Measurements from ENCODE around the gene PI4KA. TPM values are rescaled to one million over a fixed set of nuclear protein-coding genes. Genes with fewer than 3 reads are reported as not detected.
"Not testable (repeated sequence)": the region's sequence is repeated elsewhere in the genome, so short reads cannot be mapped to it uniquely, and the experiment has no call there.

The PI4KA gene
- polyA plus RNA-seq, 4 donors, result 54.0 to 73.4 (median 63.3) TPM

GRCh38 chr22:20732431-20732830 lies 126.2 kb downstream of the PI4KA start:
- not testable (repeated sequence) for DNase-seq (ENCODE audit: low read depth in 4 of 4, low spot score in 3 of 4)

GRCh38 chr22:20729194-20729593 lies 129.4 kb downstream of the PI4KA start:
- DNase-seq (ENCODE audit: low read depth in 4 of 4, low spot score in 3 of 4), result no peak

- DNase-seq (ENCODE audit: low read depth in 4 of 4, low spot score in 3 of 4), result no peak
These were observed 130.0 kb downstream of the PI4KA start for GRCh38 chr22:20728523-20729190.

GRCh38 chr22:20727118-20728015 lies 131.2 kb downstream of the PI4KA start:
- DNase-seq (ENCODE audit: low read depth in 4 of 4, low spot score in 3 of 4), result no peak

- DNase-seq (ENCODE audit: low read depth in 4 of 4, low spot score in 3 of 4), result no peak
These were observed 132.5 kb downstream of the PI4KA start for GRCh38 chr22:20725987-20726558.

GRCh38 chr22:20724676-20725454 lies 133.7 kb downstream of the PI4KA start:
- no peak for DNase-seq (ENCODE audit: low read depth in 4 of 4, low spot score in 3 of 4)

- no peak for DNase-seq (ENCODE audit: low read depth in 4 of 4, low spot score in 3 of 4)
These were observed 137.0 kb downstream of the PI4KA start for GRCh38 chr22:20721409-20722218.

- DNase-seq (ENCODE audit: low read depth in 4 of 4, low spot score in 3 of 4), result no peak
These were observed 137.8 kb downstream of the PI4KA start for GRCh38 chr22:20720692-20721408.

- not testable (repeated sequence) for DNase-seq (ENCODE audit: low read depth in 4 of 4, low spot score in 3 of 4)
These were observed 139.9 kb downstream of the PI4KA start for GRCh38 chr22:20718727-20719126.

- not testable (repeated sequence) for DNase-seq (ENCODE audit: low read depth in 4 of 4, low spot score in 3 of 4)
These were observed 140.6 kb downstream of the PI4KA start for GRCh38 chr22:20717981-20718380.

GRCh38 chr22:20717213-20717866 lies 141.3 kb downstream of the PI4KA start:
- not testable (repeated sequence) for DNase-seq (ENCODE audit: low read depth in 4 of 4, low spot score in 3 of 4)

- not testable (repeated sequence) for DNase-seq (ENCODE audit: low read depth in 4 of 4, low spot score in 3 of 4)
These were observed 145.5 kb downstream of the PI4KA start for GRCh38 chr22:20713116-20713515.

- DNase-seq (ENCODE audit: low read depth in 4 of 4, low spot score in 3 of 4), result not testable (repeated sequence)
These were observed 148.6 kb downstream of the PI4KA start for GRCh38 chr22:20709966-20710365.

GRCh38 chr22:20707549-20708118 lies 151.0 kb downstream of the PI4KA start:
- not testable (repeated sequence) for DNase-seq (ENCODE audit: low read depth in 4 of 4, low spot score in 3 of 4)

GRCh38 chr22:20703816-20704609 lies 154.6 kb downstream of the PI4KA start:
- not testable (repeated sequence) for DNase-seq (ENCODE audit: low read depth in 4 of 4, low spot score in 3 of 4)

GRCh38 chr22:20703414-20703806 lies 155.2 kb downstream of the PI4KA start:
- DNase-seq (ENCODE audit: low read depth in 4 of 4, low spot score in 3 of 4), result not testable (repeated sequence)

Data from right renal pelvis (tissue), 4 donors.